Astrocyte of the spinal cord (primary cell): ENCODE results near the gene BHLHE41.
A peak's percentile ranks its signal among the peaks of the same experiment; 100 is the strongest.

Experiments used
- DNase-seq: peaks from one replicate; pipeline ENCODE4 v3.0.0; 2011; ENCODE audit warnings: low read depth, low spot score
- H3K4me3 ChIP-seq: 2 replicates; pipeline ENCODE4 v1.5.1; 2011; ENCODE audit warnings: low read depth, mild to moderate bottlenecking, low read length, moderate library complexity
- CTCF ChIP-seq: IDR thresholded peaks from 2 replicates; pipeline ENCODE4 v1.5.1; 2012; ENCODE audit warnings: low read depth, mild to moderate bottlenecking, low read length, inconsistent platforms
- in situ Hi-C: cut with HindIII; loops from 2 replicates; pipeline ENCODE4 v1.10.0; 2017; ENCODE audit warnings: low sequenced_read_pairs

The BHLHE41 gene

GRCh38 chr12:26116829-26117715 is 7.8 kb downstream of the BHLHE41 start:
- in situ Hi-C loops = no loop called here
- DNase-seq = no peak
- no peak for TF ChIP-seq CTCF
- H3K4me3 ChIP-seq = no peak overlapping the region

- TF ChIP-seq CTCF = no peak
- DNase-seq = no peak
Observed at GRCh38 chr12:26114720-26115401, 10.0 kb downstream of the BHLHE41 start.

GRCh38 chr12:26113853-26114719 is 10.8 kb downstream of the BHLHE41 start:
- peak; percentile 7 for TF ChIP-seq CTCF
- in situ Hi-C loops = no loop called here
- DNase-seq = peak; percentile 90
- peak overlapping the region; percentile 57 for H3K4me3 ChIP-seq

More at GRCh38 chr12:26114720-26115401, 10.0 kb downstream of the BHLHE41 start:
- peak overlapping the region; percentile 57 for H3K4me3 ChIP-seq
- in situ Hi-C loops = no loop called here

GRCh38 chr12:26113181-26113654 is 11.6 kb downstream of the BHLHE41 start:
- no peak for TF ChIP-seq CTCF
- H3K4me3 ChIP-seq = no peak overlapping the region
- DNase-seq = no peak
- in situ Hi-C loops = no loop called here

GRCh38 chr12:26112703-26113147 is 12.1 kb downstream of the BHLHE41 start:
- in situ Hi-C loops = no loop called here
- no peak overlapping the region for H3K4me3 ChIP-seq
- TF ChIP-seq CTCF = no peak
- DNase-seq = no peak

- no peak for TF ChIP-seq CTCF
- in situ Hi-C loops = no loop called here
- no peak for DNase-seq
- no peak overlapping the region for H3K4me3 ChIP-seq
Observed at GRCh38 chr12:26112232-26112631, 12.6 kb downstream of the BHLHE41 start.
